SK-N-SH (cell line): ENCODE results near the gene CNN2. TPM values are rescaled to one million over a fixed set of nuclear protein-coding genes. Genes with fewer than 3 reads are reported as not detected.

Source experiments
- CTCF ChIA-PET: fragments of 300-600, 350-600 bp; formaldehyde crosslinking; extraction: SDS; loops from one replicate; lab custom pipeline; 2021; lab: Yijun Ruan, JAX
- POLR2A ChIA-PET: fragments of 350-600 bp; sonication (Branson Sonifier 250); formaldehyde crosslinking; extraction: SDS; loops from one replicate; lab custom pipeline; 2020; ENCODE audit warnings: antibody characterized with exemption, inconsistent platforms; lab: Yijun Ruan, JAX
- DNase-seq: peaks from one replicate; pipeline ENCODE4 v3.0.0; 2012
- H2AFZ ChIP-seq: fragments of 200-600 bp; sonication (generic); 2 replicates; pipeline ENCODE4 v1.8.1; 2016; ENCODE audit warnings: antibody characterized with exemption, mild to moderate bottlenecking, low read depth
- H3F3A ChIP-seq: fragments of 200-600 bp; sonication (generic); replicated peaks from 2 replicates; pipeline ENCODE3; 2016; ENCODE audit warnings: antibody characterized with exemption, mild to moderate bottlenecking; ENCODE audit not compliant: insufficient read depth
- H3K27ac ChIP-seq, 2 experiments: fragments of 200-500 bp in 1 of 2; fragments of 200-600 bp in 1 of 2; sonication (Bioruptor generic) in 1 of 2; sonication (generic), shearing (Covaris generic) in 1 of 2; 2 replicates each; pipeline versions ENCODE4 v1.5.1 to v1.6.1; 2014 to 2016; ENCODE audit warnings: low read depth in 2 of 2, inconsistent platforms in 1 of 2, low read length in 1 of 2, mild to moderate bottlenecking in 1 of 2, mixed read lengths in 1 of 2
- H3K27me3 ChIP-seq: fragments of 200-600 bp; sonication (generic), shearing (Covaris generic); 2 replicates; pipeline ENCODE4 v1.6.1; 2016; ENCODE audit warnings: mixed run types; ENCODE audit not compliant: insufficient read depth
- H3K36me3 ChIP-seq, 2 experiments: fragments of 200-500 bp in 1 of 2; fragments of 200-600 bp in 1 of 2; sonication (Bioruptor generic) in 1 of 2; sonication (generic) in 1 of 2; replicated peaks in 1 of 2; 2 replicates each; pipeline versions ENCODE3 to v1.5.1; 2014 to 2016; ENCODE audit warnings: low read length in 1 of 2, mild to moderate bottlenecking in 1 of 2; ENCODE audit not compliant: insufficient read depth in 2 of 2, control insufficient read depth in 1 of 2
- H3K4me1 ChIP-seq, 2 experiments: fragments of 200-500 bp in 1 of 2; fragments of 200-600 bp in 1 of 2; sonication (Bioruptor generic) in 1 of 2; sonication (generic), shearing (Covaris generic) in 1 of 2; 2 replicates each; pipeline versions ENCODE4 v1.5.1 to v1.6.1; 2014 to 2016; ENCODE audit warnings: low read depth in 1 of 2, low read length in 1 of 2, mixed run types in 1 of 2; ENCODE audit not compliant: insufficient read depth in 2 of 2, control insufficient read depth in 1 of 2
- H3K4me2 ChIP-seq: fragments of 200-600 bp; sonication (generic), shearing (Covaris generic); 2 replicates; pipeline ENCODE4 v1.6.1; 2017; ENCODE audit warnings: mixed run types
- H3K4me3 ChIP-seq, 2 experiments: fragments of 200-500 bp in 1 of 2; fragments of 200-600 bp in 1 of 2; sonication (Bioruptor generic) in 1 of 2; sonication (generic), shearing (Covaris generic) in 1 of 2; 2 replicates each; pipeline versions ENCODE4 v1.5.1 to v1.8.1; 2014 to 2016; ENCODE audit warnings: low read depth in 2 of 2, inconsistent platforms in 1 of 2, low read length in 1 of 2, mild to moderate bottlenecking in 1 of 2, mixed read lengths in 1 of 2, moderate library complexity in 1 of 2
- H3K79me2 ChIP-seq: fragments of 200-600 bp; sonication (generic); 2 replicates; pipeline ENCODE4 v1.8.1; 2017; ENCODE audit warnings: mild to moderate bottlenecking; ENCODE audit not compliant: insufficient read depth
- H3K9ac ChIP-seq: fragments of 200-600 bp; sonication (generic); 2 replicates; pipeline ENCODE4 v1.6.1; 2017; ENCODE audit warnings: mixed run types
- H3K9me2 ChIP-seq: fragments of 200-600 bp; sonication (generic); 2 replicates; pipeline ENCODE4 v1.6.1; 2017; ENCODE audit warnings: mixed run types
- H3K9me3 ChIP-seq: fragments of 200-600 bp; sonication (generic); 2 replicates; pipeline ENCODE4 v1.6.1; 2017; ENCODE audit warnings: mixed run types, mild to moderate bottlenecking, moderate library complexity
- H4K20me1 ChIP-seq: fragments of 200-600 bp; sonication (generic); 2 replicates; pipeline ENCODE4 v1.6.1; 2017; ENCODE audit warnings: mild to moderate bottlenecking, mixed run types; ENCODE audit not compliant: insufficient read depth
- FOXJ3 ChIP-seq: sonication (generic); formaldehyde crosslinking; IDR thresholded peaks from 2 replicates; pipeline ENCODE4 v1.5.1; 2020; ENCODE audit warnings: mild to moderate bottlenecking, missing genetic modification reagents
- GATA2 ChIP-seq: sonication (generic); formaldehyde crosslinking; IDR thresholded peaks from 2 replicates; pipeline ENCODE4 v1.5.0; 2020; ENCODE audit warnings: mild to moderate bottlenecking, missing genetic modification reagents
- JUND ChIP-seq: IDR thresholded peaks from 2 replicates; pipeline ENCODE4 v1.4.0; 2012
- NRF1 ChIP-seq: IDR thresholded peaks from 2 replicates; pipeline ENCODE4 v1.6.1; 2012; ENCODE audit warnings: low read depth, mild to moderate bottlenecking, low read length
- SMC3 ChIP-seq: IDR thresholded peaks from 2 replicates; pipeline ENCODE4 v1.6.1; 2012; ENCODE audit warnings: low read depth, low read length, improper control_type of control experiment
- TCF12 ChIP-seq: IDR thresholded peaks from 2 replicates; pipeline ENCODE4 v1.4.0; 2012
- TEAD4 ChIP-seq: IDR thresholded peaks from 2 replicates; pipeline ENCODE4 v1.4.0; 2012; ENCODE audit warnings: mild to moderate bottlenecking, borderline replicate concordance; ENCODE audit not compliant: insufficient read depth
- WGBS: methylation state at CpG from one replicate; pipeline ENCODE4 v1.1.6; 2017; ENCODE audit warnings: low lambda C conversion rate; 5-methylcytosine and 5-hydroxymethylcytosine counted together
- polyA plus RNA-seq, 3 experiments: library from polyadenylated mRNA; depleted of rRNA; stranded (reverse); fragments of >200 nt; gene quantifications; 2 replicates each; pipeline ENCODE4 v1.2.3, GENCODE V29; 2012
- TF ChIP-seq, protein P1 (sequence below): IDR thresholded peaks from 2 replicates; pipeline ENCODE4 v1.4.0; 2012; ENCODE audit warnings: low read depth
- TF ChIP-seq, protein P2 (sequence below): IDR thresholded peaks from 2 replicates; pipeline ENCODE4 v1.6.1; 2012; ENCODE audit warnings: mild to moderate bottlenecking, low read depth, low read length, moderate library complexity
- TF ChIP-seq, protein P3 (sequence below): fragments of 150-350 bp; IDR thresholded peaks from 2 replicates; pipeline ENCODE4 v1.6.1; 2016; ENCODE audit warnings: mild to moderate bottlenecking, low read depth, low read length

CNN2 gene
- polyA plus RNA-seq, 1 of the 3 experiments (the other 2 are of a cell fraction): 279 TPM

DNA sequence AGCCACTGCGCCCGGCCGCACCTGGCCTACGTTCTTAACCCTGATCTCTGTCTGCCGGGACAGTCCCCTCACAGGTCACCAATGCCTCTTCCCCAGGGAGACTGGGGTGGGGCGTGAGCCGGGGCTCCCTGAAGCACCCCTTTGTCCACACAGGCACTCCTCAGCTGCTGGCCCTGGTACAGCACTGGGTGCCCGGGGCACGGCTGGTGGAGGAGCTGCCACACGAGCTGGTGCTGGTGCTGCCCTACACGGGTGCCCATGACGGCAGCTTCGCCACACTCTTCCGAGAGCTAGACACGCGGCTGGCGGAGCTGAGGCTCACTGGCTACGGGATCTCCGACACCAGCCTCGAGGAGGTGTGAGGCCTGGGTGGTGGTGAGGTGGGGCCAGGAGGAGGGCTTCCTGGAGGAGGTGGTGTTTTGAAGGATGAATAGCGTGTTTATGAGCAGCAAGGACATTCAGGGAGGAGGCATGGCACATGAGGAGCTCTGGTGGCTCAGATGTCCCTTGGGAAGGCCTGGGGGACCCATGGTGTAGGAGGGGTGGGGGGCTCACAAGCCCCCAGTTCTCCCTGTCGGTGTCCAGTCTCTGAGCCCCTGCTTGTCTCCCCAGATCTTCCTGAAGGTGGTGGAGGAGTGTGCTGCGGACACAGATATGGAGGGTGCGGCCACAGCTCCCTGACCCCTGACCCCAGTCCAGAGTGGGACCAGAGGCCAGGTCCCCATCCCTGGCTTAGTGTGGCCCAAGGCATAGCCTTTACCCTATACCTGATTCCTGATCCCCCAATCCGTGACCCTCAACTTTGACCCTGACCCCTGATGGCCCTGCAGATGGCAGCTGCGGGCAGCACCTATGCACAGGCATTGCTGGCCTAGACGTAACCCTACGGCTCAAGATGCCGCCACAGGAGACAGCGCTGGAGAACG lies 27.0 kb downstream of the CNN2 start:
- H3K4me2 ChIP-seq: no peak overlapping the region
- WGBS: 76% methylated on average over 19 of the region's 31 CpGs
- H3F3A ChIP-seq: peaks cover 4% of the 10 kb centered on the region
- no peaks in the 10 kb centered on the region for H3K4me1 ChIP-seq
- ChIA-PET POLR2A (no interaction called here), CTCF (interaction anchor here (0.9 to 1.3 kb wide), 4 partner anchors 10 to 140 kb away, joined by 3 to 6 read pairs (median 5); partner anchors contain the start of gene ARHGAP45)
- peaks cover 11% of the 10 kb centered on the region; the same call in 1 of the 2 replicates for H3K9me3 ChIP-seq
- H3K9ac ChIP-seq: no peak overlapping the region
- H4K20me1 ChIP-seq: no peaks in the 10 kb centered on the region
- no peak overlapping the region for H3K27ac ChIP-seq
- TF ChIP-seq TEAD4 (no peak), JUND (no peak), TCF12 (no peak), FOXJ3 (no peak), GATA2 (CRISPR knock-in tag) (no peak), NRF1 (no peak), SMC3 (no peak)
- TF ChIP-seq, protein P1, sequence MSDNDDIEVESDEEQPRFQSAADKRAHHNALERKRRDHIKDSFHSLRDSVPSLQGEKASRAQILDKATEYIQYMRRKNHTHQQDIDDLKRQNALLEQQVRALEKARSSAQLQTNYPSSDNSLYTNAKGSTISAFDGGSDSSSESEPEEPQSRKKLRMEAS: no peak
- TF ChIP-seq, protein P2, sequence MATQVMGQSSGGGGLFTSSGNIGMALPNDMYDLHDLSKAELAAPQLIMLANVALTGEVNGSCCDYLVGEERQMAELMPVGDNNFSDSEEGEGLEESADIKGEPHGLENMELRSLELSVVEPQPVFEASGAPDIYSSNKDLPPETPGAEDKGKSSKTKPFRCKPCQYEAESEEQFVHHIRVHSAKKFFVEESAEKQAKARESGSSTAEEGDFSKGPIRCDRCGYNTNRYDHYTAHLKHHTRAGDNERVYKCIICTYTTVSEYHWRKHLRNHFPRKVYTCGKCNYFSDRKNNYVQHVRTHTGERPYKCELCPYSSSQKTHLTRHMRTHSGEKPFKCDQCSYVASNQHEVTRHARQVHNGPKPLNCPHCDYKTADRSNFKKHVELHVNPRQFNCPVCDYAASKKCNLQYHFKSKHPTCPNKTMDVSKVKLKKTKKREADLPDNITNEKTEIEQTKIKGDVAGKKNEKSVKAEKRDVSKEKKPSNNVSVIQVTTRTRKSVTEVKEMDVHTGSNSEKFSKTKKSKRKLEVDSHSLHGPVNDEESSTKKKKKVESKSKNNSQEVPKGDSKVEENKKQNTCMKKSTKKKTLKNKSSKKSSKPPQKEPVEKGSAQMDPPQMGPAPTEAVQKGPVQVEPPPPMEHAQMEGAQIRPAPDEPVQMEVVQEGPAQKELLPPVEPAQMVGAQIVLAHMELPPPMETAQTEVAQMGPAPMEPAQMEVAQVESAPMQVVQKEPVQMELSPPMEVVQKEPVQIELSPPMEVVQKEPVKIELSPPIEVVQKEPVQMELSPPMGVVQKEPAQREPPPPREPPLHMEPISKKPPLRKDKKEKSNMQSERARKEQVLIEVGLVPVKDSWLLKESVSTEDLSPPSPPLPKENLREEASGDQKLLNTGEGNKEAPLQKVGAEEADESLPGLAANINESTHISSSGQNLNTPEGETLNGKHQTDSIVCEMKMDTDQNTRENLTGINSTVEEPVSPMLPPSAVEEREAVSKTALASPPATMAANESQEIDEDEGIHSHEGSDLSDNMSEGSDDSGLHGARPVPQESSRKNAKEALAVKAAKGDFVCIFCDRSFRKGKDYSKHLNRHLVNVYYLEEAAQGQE: no peak
- TF ChIP-seq, protein P3, sequence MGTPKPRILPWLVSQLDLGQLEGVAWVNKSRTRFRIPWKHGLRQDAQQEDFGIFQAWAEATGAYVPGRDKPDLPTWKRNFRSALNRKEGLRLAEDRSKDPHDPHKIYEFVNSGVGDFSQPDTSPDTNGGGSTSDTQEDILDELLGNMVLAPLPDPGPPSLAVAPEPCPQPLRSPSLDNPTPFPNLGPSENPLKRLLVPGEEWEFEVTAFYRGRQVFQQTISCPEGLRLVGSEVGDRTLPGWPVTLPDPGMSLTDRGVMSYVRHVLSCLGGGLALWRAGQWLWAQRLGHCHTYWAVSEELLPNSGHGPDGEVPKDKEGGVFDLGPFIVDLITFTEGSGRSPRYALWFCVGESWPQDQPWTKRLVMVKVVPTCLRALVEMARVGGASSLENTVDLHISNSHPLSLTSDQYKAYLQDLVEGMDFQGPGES: no peak
- H3K9me2 ChIP-seq: no peaks in the 10 kb centered on the region
- H2AFZ ChIP-seq: no peak overlapping the region
- no peak overlapping the region for H3K4me3 ChIP-seq
- no peaks in the 10 kb centered on the region for H3K36me3 ChIP-seq
- H3K79me2 ChIP-seq: no peaks in the 10 kb centered on the region
- no peaks in the 10 kb centered on the region for H3K27me3 ChIP-seq
- no peak for DNase-seq
